ENCODE results near the gene SLC7A9.

SLC7A9 gene

GRCh38 chr19:32781280-32781679 lies 88.3 kb downstream of the SLC7A9 start:
- in situ Hi-C loops (cut with HindIII; ENCODE audit: low pct_ligation_motif_present, low sequenced_read_pairs): no loop called here
- no peaks in the 10 kb centered on the region for H3K27me3 ChIP-seq (replicated peaks)
- no peak for DNase-seq
- H3K4me3 ChIP-seq (ENCODE audit: low read depth, low read length): no peak overlapping the region
- no peak overlapping the region for H3K27ac ChIP-seq
- TF ChIP-seq CTCF (IDR thresholded peaks at IDR 0.05; ENCODE audit: low read depth, low read length, missing control alignments): no peak
- H3K36me3 ChIP-seq (replicated peaks): no peaks in the 10 kb centered on the region

All from brain microvascular endothelial cell (primary cell).